Mesothelial cell of epicardium (in vitro differentiated cells): Measurements from ENCODE around the gene ATXN1. TPM values are rescaled to one million over a fixed set of nuclear protein-coding genes. Genes with fewer than 3 reads are reported as not detected.

Experiments used
- DNase-seq, 2 experiments: peaks; one replicate each; pipeline ENCODE4 v3.0.0; 2021; ENCODE audit warnings: low spot score in 2 of 2; ENCODE audit not compliant: unreplicated experiment in 2 of 2
- H3K27ac Mint-ChIP-seq: 2 replicates; pipeline ENCODE4 v1.8.0; 2021; ENCODE audit warnings: mixed read lengths
- H3K27me3 Mint-ChIP-seq: 2 replicates; pipeline ENCODE4 v1.8.0; 2021; ENCODE audit warnings: low read depth, mixed read lengths
- H3K36me3 Mint-ChIP-seq: 2 replicates; pipeline ENCODE4 v1.8.0; 2021; ENCODE audit warnings: mixed read lengths
- H3K4me1 Mint-ChIP-seq: 2 replicates; pipeline ENCODE4 v1.8.0; 2021; ENCODE audit warnings: mixed read lengths
- H3K4me3 Mint-ChIP-seq: 2 replicates; pipeline ENCODE4 v1.8.0; 2021; ENCODE audit warnings: mild to moderate bottlenecking, moderate library complexity, mixed read lengths
- H3K9me3 Mint-ChIP-seq: 2 replicates; pipeline ENCODE4 v1.8.0; 2021; ENCODE audit warnings: mixed read lengths
- total RNA-seq: library from RNA; stranded (reverse); gene quantifications from 3 replicates; pipeline ENCODE4 v1.2.1, GENCODE V29; 2021
- TF ChIP-seq, protein P1 (sequence below): fragments of 200-600 bp; sonication (generic); IDR thresholded peaks from one replicate; pipeline ENCODE4 v1.5.0; 2021; ENCODE audit warnings: antibody characterized with exemption; ENCODE audit not compliant: unreplicated experiment

Gene ATXN1
- total RNA-seq, 1 donor from 2014 or later = 59.5 TPM

DNA sequence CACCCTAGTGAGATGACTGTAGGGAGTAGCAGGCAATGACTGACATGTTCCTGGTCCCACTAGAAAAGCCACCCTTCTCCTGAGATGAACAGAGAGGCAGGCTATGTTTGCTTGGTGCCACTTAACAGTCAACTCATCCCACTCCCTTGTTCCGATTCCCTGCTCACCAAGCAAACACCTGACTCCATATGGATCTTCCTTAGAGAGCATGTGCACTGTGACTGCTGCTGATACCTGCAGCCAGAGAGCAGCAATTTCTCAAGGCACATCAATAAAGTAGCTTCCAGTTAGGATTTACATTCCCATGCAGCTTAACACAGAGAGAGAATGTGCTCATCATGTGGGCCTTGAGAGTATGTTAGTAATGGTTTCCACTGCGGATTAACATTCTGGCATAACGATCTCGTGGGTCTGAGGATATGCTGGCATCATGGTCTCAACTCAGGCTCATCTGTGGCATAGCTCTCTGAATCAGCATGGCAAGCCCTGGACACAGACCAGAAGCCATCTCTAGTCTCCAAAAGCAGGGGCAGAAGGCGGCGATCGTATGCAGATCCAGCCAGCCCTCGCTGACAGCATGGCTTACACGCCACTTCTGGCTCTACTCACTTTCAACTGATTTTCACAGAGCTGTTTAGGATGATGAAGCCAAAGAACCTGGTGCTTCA is 43.9 kb downstream of the ATXN1 start:
- H3K9me3 Mint-ChIP-seq = no peaks in the 10 kb centered on the region
- no peak overlapping the region for H3K27ac Mint-ChIP-seq
- no peaks in the 10 kb centered on the region for H3K27me3 Mint-ChIP-seq
- peaks cover 46% of the 10 kb centered on the region for H3K4me1 Mint-ChIP-seq
- no peak for DNase-seq
- H3K4me3 Mint-ChIP-seq = no peak overlapping the region
- peaks cover 9% of the 10 kb centered on the region for H3K36me3 Mint-ChIP-seq
- TF ChIP-seq, protein P1, sequence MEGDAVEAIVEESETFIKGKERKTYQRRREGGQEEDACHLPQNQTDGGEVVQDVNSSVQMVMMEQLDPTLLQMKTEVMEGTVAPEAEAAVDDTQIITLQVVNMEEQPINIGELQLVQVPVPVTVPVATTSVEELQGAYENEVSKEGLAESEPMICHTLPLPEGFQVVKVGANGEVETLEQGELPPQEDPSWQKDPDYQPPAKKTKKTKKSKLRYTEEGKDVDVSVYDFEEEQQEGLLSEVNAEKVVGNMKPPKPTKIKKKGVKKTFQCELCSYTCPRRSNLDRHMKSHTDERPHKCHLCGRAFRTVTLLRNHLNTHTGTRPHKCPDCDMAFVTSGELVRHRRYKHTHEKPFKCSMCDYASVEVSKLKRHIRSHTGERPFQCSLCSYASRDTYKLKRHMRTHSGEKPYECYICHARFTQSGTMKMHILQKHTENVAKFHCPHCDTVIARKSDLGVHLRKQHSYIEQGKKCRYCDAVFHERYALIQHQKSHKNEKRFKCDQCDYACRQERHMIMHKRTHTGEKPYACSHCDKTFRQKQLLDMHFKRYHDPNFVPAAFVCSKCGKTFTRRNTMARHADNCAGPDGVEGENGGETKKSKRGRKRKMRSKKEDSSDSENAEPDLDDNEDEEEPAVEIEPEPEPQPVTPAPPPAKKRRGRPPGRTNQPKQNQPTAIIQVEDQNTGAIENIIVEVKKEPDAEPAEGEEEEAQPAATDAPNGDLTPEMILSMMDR = no peak

DNA sequence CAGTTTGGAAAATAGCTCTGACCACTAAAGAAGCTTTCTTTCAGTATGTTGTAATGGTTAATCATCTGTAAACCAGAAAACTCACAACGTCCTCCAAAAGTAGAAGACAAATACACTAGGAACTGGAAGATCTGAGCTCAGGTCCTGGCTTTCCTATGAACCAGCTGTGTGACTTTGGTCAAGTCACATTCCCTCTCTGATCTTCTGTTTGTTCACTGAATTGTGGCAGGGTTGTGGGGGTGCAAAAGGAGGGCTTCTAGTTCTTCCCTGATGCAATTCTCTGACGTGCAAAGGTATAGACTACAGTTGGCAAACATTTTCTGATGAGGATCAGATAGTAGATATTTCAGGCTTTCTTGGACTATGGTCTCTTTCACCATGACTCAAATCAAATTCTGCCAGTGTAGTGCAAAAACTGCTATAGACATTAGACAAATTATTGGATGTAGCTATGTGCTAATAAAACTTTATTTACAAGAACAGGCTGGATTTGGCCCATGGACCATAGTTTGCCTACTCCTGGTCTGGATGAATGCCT is 44.9 kb downstream of the ATXN1 start:
- Mint-ChIP-seq H3K27ac (no peak overlapping the region), H3K27me3 (no peaks in the 10 kb centered on the region), H3K36me3 (peaks cover 9% of the 10 kb centered on the region), H3K9me3 (no peaks in the 10 kb centered on the region), H3K4me3 (no peak overlapping the region), H3K4me1 (peaks cover 44% of the 10 kb centered on the region)
- TF ChIP-seq, protein P1 = no peak
- no peak for DNase-seq

DNA sequence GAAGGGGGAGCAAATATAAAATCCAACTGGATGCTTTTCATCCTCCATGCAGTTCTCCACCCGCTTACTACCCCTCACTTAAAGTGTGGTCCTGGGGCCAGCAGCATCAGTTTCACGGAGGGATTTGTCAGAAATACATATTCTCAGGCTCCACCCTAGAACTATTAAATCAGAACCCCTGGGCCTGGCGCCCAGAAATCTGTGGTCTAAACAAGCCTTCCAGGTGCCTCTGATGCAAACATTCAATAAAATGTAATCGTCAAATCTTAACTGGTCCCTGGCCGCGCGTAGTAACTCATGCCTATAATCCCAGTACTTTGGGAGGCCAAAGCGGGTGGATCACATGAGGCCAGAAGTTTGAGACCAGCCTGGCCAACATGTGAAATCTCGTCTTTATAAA is 47.7 kb downstream of the ATXN1 start:
- no peaks in the 10 kb centered on the region for H3K27me3 Mint-ChIP-seq
- H3K4me1 Mint-ChIP-seq = peaks cover 31% of the 10 kb centered on the region
- DNase-seq = no peak
- TF ChIP-seq, protein P1 = no peak
- H3K36me3 Mint-ChIP-seq = peaks cover 9% of the 10 kb centered on the region
- H3K27ac Mint-ChIP-seq = no peak overlapping the region
- no peak overlapping the region for H3K4me3 Mint-ChIP-seq
- no peaks in the 10 kb centered on the region for H3K9me3 Mint-ChIP-seq

DNA sequence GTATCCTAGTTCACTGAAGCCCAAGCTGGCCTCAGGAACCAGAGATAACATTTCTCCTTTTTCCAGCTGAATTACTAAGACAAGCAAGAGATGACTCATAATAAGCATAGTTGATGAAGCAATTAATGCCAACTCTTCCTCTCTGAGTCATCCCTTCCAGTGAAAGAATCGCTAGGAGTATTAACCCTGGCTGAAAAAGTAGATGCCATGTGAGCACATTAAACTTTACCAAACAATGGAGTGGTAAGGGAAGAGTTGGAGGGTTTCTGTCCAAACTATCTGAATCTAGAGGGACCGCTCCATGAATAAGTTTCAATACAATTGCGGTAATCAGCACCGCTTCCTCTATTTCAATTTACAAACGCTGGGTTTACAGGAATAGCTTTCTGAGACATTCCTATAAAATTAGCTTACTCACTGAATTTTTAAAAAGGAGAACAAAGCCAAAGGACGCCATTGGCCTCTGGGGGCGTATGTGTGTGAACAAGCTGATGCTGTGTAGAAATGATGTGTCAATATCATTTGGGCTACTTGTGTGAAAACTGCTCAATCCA is 48.3 kb downstream of the ATXN1 start:
- TF ChIP-seq, protein P1 = no peak
- no peak overlapping the region for H3K4me3 Mint-ChIP-seq
- H3K36me3 Mint-ChIP-seq = peaks cover 9% of the 10 kb centered on the region
- H3K27me3 Mint-ChIP-seq = no peaks in the 10 kb centered on the region
- no peak for DNase-seq
- H3K9me3 Mint-ChIP-seq = no peaks in the 10 kb centered on the region
- H3K4me1 Mint-ChIP-seq = peaks cover 28% of the 10 kb centered on the region
- peak overlapping the region; percentile 74 for H3K27ac Mint-ChIP-seq

DNA sequence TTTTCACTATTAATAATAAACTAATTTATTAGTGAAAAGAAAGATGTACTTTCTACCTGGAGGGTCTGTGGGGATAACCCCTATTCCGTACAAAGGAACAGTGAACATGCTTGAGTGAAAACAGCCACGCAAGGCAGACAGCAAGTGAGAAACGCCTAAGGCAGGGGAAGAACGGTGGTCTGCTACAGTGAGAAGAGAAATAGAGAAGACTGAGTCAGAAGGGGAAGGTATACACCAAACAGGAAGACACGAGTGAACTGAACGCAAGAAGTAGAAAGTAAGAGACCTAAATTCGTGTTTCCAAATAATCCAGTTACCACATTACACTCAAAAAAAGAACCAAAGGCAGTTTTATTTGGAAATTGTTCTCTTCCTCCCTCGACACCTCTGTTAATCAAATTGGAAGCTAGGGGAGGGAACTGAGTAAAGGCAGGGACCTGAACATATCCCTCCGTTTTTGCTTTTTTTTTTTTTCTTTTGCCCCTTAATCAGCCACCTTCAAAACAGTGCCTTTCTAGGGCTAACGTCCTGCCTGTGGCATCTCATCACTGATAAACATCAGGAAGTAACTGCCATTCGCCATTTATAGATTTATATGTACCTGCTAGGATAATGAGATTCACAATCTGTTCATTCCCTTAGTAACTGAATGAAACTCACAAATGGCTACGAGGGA is 48.9 kb downstream of the ATXN1 start:
- TF ChIP-seq, protein P1 = no peak
- H3K4me1 Mint-ChIP-seq = peaks cover 24% of the 10 kb centered on the region
- H3K36me3 Mint-ChIP-seq = peaks cover 7% of the 10 kb centered on the region
- H3K27me3 Mint-ChIP-seq = no peaks in the 10 kb centered on the region
- H3K9me3 Mint-ChIP-seq = no peaks in the 10 kb centered on the region
- no peak overlapping the region for H3K4me3 Mint-ChIP-seq
- peak overlapping the region; percentile 74 for H3K27ac Mint-ChIP-seq
- DNase-seq = no peak
